Activated CD4-positive, alpha-beta T cell treated with anti-CD3 and anti-CD28 coated beads, Interleukin-2, amount 50 U/mL, for 1 hour (primary cell): ENCODE measurements around the gene OR52K2.
"Not testable (repeated sequence)": the region's sequence is repeated elsewhere in the genome, so short reads cannot be mapped to it uniquely, and the experiment has no call there.

Experiments
- DNase-seq: peaks from one replicate; pipeline ENCODE4 v3.0.0-alpha.2; 2020

OR52K2 gene

DNA sequence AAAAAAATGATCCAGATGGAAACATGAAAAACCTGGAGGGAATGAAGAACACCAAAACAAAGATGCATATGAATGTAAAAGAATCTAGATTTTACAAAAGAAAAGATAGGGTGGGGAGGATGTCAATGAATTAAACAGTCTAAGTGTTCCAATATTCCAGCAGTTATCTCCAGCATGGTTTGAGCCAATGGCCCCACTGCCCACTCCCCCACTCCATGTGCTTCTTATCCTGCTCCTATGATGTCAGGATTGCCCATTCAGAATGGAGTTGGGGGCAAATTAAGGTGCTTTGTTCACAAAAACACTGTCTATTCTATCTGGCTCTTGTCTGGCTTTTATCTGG lies 32.1 kb downstream of the OR52K2 start:
- no peak for DNase-seq

DNA sequence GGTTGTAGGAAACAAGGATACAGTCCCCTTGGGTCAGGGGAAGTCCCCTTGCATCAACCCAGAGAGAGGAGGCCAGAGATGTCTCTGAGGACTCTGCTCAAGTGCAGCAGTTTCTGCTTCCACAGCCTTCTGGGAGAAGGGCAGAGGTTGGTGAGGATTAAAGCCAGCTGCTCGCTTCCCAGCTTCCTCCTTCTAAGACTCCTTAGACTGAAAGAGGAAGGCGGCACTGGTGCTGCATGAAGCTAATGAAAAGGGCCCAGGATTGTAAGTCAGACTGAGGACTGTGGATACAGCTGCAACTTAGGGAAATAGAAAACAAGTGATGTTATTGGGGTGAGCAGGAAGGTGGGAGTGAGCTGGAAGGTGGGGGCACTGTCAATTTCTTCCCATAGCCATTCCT lies 33.4 kb downstream of the OR52K2 start, which contains the start of gene OR52K1:
TSS of gene OR52K1 (plus strand) at position 202 of the 400 bp plus-strand sequence. CDS start 6,255 bp downstream, outside the sequence.
- DNase-seq: no peak

DNA sequence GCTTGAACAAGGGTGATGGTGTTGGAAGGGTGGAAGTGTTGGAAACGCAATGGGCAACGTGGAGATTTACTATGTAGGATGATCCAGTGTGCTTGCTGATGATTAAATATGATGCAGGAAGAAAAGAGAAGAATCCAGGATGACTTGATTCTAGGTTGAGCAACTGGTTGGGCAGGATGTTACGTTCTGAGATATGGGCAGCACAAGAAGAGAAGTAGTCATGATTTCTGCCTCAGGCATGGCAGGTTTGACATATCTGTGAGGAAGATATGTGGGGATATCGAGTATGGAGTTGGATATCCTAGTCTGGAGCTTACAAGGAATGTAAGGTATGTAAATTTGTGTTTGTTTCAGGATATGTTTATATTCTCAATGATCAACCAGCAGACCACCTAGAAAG lies 35.2 kb downstream of the OR52K2 start:
- DNase-seq: no peak

DNA sequence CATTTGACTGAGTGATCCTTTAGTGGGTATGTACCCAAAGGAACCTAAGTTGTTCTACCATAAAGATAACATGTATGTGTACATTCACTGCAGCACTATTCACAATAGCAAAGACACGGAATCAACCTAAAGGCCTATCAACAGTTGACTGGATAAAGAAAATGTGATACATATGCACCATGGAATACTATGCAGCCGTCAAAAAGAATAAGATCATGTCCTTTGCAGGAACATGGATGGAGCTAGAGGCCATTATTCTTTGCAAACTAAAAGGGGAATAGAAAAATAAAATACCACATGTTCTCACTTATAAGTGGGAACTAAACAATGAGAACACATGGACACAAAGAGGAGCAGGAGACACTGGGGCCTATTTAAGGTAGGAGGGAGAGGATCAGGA lies 42.3 kb downstream of the OR52K2 start:
- not testable (repeated sequence) for DNase-seq

DNA sequence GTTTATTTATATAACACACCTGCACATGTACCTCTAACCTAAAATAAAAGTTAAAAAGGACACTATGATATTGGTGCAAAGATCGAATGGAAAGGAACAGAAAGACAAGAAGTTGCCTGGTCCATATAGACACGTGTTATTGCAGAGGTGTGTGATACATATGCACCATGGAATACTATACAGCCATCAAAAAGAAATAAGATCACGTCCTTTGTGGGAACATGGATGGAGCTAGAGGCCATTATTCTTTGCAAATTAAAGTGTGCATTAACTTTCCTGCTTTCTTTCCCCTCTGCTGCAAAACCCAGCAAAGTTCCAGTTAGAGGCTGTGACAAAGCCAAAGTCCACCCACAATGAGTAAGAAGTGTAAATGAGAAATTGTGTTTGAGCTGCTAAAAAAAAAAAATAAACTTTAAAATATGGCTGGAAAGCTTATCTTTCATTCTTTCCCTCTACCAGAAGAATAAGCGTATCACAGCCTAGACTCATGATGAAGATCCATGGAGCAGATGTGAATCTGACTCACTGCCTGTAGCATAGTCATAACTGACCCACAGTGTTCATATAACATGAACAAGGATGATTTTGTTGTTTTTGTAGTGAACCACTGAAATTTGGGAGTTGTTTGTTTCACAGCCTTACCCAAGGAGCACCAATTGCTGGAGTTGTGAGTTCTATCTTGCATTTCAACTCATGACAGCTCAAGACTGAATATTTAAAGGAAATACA lies 42.9 kb downstream of the OR52K2 start:
- DNase-seq: no peak

DNA sequence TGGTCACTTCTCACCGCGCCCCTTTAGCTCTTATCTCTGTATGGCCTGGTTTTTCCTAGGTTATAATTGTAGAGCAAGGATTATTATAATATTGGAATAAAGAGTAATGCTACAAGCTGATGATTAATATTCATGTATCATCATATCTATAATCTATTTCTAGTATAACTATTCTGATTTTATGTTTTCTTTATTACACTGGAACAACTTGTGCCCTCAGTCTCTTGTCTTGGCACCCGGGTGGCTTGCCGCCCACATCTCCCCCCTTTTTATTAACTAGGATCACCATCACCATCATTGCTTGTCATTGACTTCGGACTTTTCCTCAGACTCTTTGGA lies 44.4 kb downstream of the OR52K2 start:
- no peak for DNase-seq

DNA sequence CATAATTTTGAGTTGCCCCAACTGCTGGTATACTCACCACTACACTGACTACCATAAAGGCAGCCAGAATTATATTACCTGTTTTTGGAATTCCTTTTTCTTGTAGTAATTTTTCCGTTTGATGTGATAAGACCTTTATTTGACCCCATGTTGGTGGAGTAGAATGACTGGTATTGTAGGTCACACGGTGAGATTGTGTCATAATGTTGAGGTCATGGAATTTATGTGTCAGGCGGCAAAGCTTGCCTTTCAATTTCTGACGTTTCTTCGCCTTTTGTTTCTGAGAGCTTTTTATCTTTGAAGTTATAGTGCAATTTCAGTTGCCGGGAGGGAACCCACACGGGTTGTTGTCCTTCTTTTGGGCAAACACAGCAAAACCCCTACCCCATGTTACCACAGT lies 46.4 kb downstream of the OR52K2 start:
- DNase-seq: no peak

DNA sequence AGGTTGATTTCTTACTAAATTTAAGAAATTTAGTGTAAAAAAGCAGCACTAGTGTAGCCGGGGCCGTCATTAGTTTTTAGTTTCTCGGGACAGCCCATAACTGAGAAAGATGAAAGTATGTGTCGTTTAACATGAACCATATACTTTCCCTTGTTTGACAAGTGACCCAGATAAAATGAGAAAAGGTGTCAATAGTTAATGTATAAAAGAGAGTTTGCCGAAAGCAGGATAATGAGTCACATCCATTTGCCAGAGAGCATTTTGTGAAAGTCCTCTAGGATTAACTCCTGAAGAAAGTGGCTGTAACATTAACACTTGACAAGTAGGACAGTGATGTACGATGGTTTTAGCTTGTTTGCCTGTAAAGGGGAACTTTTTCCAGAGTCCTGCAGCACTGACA lies 46.9 kb downstream of the OR52K2 start:
- no peak for DNase-seq

DNA sequence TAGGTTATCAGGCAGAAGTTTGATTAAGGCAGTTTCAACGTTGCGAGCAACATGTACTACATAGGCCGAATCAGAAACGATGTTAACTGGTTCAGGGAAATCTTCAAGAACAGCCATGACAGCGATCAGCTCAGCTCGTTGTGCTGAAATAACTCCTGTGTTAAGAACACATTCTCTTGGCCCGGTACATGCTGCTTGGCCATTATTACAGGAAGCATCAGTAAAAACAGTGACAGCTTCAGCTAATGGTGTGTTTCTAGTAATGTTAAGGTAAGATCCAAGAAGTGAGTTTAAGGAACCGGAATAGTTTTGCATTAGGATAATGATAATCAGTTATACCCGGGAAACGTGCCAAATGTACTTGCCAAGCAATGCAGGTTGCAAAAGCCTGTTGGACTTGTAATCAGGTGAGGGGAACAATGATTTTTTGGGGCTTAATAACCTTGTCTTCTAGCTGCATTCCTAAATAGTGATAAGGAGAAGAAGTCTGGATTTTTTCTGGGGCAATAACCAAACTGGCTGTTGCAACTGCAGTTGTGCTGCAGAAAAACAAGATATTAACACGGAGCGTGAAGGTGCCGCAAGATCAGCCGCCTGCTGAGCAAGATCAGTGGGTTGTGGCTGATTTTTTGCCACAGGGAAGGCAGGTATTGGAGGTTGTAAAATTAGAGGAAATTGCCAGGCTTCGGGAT lies 47.6 kb downstream of the OR52K2 start:
- DNase-seq: no peak
